Measurements from ENCODE around the gene PANK4. TPM values are rescaled to one million over a fixed set of nuclear protein-coding genes. Genes with fewer than 3 reads are reported as not detected.

The PANK4 gene
- total and polyA plus RNA-seq, 9 of the 15 experiments (the other 6 are each of a cell fraction or from before 2014, with no cell fraction given): 0.93 to 55.6 (median 31.5) TPM

DNA sequence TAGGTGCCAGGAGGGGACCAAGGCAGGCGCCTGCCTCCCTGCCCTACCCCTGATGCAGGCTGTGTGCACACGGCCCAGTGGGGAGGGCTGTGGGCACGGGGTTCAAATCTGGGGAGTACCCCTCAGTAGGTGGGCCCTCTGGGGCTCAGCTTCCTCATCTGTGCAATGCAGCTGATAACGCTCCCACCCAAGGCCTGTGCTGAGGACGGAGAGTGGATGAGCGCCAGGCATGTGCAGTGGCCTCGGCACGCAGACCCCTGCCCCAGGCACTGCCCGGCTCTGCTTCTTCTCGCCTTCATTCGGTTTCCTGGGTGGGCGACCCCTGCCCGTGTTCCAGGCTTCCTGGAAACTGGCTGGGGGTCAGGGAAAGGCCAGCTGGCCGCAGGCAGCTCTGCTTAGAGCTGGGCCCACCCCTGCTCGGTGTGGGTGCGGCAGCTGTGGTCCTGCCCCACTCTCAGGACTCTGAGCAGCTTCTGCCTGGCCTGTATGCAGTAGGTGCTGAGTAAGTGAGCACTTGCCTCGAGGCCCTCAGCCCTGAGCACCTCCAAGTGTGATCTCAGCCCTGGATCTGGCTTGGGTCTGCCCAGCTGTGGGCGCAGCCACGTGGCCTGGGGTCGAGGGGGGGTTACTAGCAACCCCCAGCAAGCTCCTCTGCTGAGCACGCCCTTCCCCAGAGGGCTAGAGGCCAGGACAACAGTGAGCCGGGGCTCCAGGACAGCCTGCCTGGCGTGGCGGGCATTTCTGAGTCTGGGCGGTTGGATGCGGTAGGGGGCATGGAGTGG, 17.9 kb upstream of the PANK4 start (continued):
- TF ChIP-seq ELF1 (tag; IDR thresholded peaks at IDR 0.05) (no peak), ETV6 (IDR thresholded peaks at IDR 0.05; ENCODE audit: borderline replicate concordance in 1 of 2, low read depth in 2 of 2, low read length in 1 of 2) (no peak), ETV6 (CRISPR knock-in tag; IDR thresholded peaks at IDR 0.05; ENCODE audit: borderline replicate concordance) (no peak), CHD4 (IDR thresholded peaks at IDR 0.05; ENCODE audit: insufficient read depth, insufficient replicate concordance, low read depth, low read length, poor library complexity, severe bottlenecking) (peak; percentile 74), CEBPB (tag; IDR thresholded peaks at IDR 0.05) (no peak), RBM22 (IDR thresholded peaks at IDR 0.05; ENCODE audit: low read depth, low read length, poor library complexity, severe bottlenecking) (no peak), CBX3 (IDR thresholded peaks at IDR 0.05; ENCODE audit: borderline replicate concordance in 1 of 2, low read length in 2 of 2) (0 out of 3 replicates have a peak, but pooled peaks of 1 of the 2 experiments have one; percentile 2), FOXA1 (IDR thresholded peaks at IDR 0.05; ENCODE audit: borderline replicate concordance) (no peak)
- TF ChIP-seq, protein P1, sequence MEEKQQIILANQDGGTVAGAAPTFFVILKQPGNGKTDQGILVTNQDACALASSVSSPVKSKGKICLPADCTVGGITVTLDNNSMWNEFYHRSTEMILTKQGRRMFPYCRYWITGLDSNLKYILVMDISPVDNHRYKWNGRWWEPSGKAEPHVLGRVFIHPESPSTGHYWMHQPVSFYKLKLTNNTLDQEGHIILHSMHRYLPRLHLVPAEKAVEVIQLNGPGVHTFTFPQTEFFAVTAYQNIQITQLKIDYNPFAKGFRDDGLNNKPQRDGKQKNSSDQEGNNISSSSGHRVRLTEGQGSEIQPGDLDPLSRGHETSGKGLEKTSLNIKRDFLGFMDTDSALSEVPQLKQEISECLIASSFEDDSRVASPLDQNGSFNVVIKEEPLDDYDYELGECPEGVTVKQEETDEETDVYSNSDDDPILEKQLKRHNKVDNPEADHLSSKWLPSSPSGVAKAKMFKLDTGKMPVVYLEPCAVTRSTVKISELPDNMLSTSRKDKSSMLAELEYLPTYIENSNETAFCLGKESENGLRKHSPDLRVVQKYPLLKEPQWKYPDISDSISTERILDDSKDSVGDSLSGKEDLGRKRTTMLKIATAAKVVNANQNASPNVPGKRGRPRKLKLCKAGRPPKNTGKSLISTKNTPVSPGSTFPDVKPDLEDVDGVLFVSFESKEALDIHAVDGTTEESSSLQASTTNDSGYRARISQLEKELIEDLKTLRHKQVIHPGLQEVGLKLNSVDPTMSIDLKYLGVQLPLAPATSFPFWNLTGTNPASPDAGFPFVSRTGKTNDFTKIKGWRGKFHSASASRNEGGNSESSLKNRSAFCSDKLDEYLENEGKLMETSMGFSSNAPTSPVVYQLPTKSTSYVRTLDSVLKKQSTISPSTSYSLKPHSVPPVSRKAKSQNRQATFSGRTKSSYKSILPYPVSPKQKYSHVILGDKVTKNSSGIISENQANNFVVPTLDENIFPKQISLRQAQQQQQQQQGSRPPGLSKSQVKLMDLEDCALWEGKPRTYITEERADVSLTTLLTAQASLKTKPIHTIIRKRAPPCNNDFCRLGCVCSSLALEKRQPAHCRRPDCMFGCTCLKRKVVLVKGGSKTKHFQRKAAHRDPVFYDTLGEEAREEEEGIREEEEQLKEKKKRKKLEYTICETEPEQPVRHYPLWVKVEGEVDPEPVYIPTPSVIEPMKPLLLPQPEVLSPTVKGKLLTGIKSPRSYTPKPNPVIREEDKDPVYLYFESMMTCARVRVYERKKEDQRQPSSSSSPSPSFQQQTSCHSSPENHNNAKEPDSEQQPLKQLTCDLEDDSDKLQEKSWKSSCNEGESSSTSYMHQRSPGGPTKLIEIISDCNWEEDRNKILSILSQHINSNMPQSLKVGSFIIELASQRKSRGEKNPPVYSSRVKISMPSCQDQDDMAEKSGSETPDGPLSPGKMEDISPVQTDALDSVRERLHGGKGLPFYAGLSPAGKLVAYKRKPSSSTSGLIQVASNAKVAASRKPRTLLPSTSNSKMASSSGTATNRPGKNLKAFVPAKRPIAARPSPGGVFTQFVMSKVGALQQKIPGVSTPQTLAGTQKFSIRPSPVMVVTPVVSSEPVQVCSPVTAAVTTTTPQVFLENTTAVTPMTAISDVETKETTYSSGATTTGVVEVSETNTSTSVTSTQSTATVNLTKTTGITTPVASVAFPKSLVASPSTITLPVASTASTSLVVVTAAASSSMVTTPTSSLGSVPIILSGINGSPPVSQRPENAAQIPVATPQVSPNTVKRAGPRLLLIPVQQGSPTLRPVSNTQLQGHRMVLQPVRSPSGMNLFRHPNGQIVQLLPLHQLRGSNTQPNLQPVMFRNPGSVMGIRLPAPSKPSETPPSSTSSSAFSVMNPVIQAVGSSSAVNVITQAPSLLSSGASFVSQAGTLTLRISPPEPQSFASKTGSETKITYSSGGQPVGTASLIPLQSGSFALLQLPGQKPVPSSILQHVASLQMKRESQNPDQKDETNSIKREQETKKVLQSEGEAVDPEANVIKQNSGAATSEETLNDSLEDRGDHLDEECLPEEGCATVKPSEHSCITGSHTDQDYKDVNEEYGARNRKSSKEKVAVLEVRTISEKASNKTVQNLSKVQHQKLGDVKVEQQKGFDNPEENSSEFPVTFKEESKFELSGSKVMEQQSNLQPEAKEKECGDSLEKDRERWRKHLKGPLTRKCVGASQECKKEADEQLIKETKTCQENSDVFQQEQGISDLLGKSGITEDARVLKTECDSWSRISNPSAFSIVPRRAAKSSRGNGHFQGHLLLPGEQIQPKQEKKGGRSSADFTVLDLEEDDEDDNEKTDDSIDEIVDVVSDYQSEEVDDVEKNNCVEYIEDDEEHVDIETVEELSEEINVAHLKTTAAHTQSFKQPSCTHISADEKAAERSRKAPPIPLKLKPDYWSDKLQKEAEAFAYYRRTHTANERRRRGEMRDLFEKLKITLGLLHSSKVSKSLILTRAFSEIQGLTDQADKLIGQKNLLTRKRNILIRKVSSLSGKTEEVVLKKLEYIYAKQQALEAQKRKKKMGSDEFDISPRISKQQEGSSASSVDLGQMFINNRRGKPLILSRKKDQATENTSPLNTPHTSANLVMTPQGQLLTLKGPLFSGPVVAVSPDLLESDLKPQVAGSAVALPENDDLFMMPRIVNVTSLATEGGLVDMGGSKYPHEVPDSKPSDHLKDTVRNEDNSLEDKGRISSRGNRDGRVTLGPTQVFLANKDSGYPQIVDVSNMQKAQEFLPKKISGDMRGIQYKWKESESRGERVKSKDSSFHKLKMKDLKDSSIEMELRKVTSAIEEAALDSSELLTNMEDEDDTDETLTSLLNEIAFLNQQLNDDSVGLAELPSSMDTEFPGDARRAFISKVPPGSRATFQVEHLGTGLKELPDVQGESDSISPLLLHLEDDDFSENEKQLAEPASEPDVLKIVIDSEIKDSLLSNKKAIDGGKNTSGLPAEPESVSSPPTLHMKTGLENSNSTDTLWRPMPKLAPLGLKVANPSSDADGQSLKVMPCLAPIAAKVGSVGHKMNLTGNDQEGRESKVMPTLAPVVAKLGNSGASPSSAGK (IDR thresholded peaks at IDR 0.05): peak; percentile 86
- TF ChIP-seq, protein P2, sequence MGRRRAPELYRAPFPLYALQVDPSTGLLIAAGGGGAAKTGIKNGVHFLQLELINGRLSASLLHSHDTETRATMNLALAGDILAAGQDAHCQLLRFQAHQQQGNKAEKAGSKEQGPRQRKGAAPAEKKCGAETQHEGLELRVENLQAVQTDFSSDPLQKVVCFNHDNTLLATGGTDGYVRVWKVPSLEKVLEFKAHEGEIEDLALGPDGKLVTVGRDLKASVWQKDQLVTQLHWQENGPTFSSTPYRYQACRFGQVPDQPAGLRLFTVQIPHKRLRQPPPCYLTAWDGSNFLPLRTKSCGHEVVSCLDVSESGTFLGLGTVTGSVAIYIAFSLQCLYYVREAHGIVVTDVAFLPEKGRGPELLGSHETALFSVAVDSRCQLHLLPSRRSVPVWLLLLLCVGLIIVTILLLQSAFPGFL (CRISPR knock-in tag; IDR thresholded peaks at IDR 0.05): no peak
- TF ChIP-seq, protein P3, sequence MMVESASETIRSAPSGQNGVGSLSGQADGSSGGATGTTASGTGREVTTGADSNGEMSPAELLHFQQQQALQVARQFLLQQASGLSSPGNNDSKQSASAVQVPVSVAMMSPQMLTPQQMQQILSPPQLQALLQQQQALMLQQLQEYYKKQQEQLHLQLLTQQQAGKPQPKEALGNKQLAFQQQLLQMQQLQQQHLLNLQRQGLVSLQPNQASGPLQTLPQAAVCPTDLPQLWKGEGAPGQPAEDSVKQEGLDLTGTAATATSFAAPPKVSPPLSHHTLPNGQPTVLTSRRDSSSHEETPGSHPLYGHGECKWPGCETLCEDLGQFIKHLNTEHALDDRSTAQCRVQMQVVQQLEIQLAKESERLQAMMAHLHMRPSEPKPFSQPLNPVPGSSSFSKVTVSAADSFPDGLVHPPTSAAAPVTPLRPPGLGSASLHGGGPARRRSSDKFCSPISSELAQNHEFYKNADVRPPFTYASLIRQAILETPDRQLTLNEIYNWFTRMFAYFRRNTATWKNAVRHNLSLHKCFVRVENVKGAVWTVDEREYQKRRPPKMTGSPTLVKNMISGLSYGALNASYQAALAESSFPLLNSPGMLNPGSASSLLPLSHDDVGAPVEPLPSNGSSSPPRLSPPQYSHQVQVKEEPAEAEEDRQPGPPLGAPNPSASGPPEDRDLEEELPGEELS (CRISPR knock-in tag; IDR thresholded peaks at IDR 0.05; ENCODE audit: borderline replicate concordance): no peak
